Activated T-cell treated with anti-CD3 and anti-CD28 coated beads for 4 hours (primary cell): Measurements from ENCODE around the gene TM2D1.

Experiments
- DNase-seq: peaks from one replicate; pipeline ENCODE4 v3.0.0-alpha.2; 2020

Gene TM2D1

GRCh38 chr1:61642475-61643232 lies 82.3 kb downstream of the TM2D1 start:
- no peak for DNase-seq

GRCh38 chr1:61641578-61642336 lies 83.2 kb downstream of the TM2D1 start:
- DNase-seq: peak; percentile 52

GRCh38 chr1:61640531-61641530 lies 84.1 kb downstream of the TM2D1 start:
- DNase-seq: no peak

DNA sequence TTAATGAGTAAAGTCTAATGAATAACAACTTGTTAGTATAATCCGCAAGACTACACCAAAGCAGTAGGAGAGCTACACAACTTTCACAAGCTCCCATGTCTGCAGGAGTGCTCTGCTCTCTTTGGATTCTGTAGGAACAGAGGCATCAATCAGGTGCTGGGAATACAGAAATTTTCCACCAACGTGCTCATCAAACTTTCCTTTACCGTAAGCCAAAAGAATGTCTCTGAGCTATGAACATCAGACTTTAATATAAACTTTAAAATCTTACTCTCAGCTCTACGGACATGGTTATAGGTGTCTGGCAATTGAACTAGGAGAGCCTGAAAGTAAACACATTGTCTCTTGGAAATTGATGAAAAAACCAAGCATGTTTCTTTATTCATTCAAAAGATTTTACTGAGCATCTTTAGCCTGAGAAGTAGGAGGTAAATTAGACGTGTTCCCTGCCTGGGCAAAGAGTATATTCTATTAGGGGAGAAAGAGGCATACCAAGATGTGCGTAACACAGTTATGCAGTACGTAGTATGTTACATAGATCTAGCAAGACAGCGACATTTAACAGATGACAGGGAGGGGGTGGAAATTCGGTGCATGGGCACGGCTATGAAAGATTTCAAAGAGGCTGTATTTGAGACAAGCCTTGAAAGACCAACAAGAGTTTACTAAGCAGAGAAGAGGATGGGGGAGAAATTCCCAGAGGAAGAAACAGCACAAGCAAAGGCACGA lies 85.2 kb downstream of the TM2D1 start:
- DNase-seq: no peak

GRCh38 chr1:61638911-61639605 lies 85.9 kb downstream of the TM2D1 start:
- DNase-seq: no peak

GRCh38 chr1:61638296-61638695 lies 86.6 kb downstream of the TM2D1 start:
- DNase-seq: no peak

- no peak for DNase-seq
These were observed 87.5 kb downstream of the TM2D1 start for GRCh38 chr1:61637470-61637869.

GRCh38 chr1:61636814-61637213 lies 88.1 kb downstream of the TM2D1 start:
- no peak for DNase-seq

DNA sequence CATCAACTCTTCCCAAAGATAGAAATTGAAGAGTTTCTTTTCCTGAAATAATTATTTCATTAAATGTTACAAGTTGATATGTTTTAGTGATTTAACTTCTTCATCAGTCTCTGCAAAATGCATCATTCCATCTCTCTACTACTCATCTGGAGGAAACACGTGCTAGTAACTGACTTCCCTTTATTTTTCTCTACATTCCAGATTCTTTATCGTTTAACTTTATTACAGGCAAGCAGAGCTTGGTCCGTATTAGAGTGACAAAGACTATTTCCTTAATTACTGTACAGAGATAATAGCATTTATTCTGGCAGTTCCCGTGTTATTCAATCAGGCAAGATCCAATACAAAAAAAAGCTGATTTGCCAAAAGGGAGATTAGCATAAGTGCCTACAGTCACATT lies 88.6 kb downstream of the TM2D1 start:
- no peak for DNase-seq

DNA sequence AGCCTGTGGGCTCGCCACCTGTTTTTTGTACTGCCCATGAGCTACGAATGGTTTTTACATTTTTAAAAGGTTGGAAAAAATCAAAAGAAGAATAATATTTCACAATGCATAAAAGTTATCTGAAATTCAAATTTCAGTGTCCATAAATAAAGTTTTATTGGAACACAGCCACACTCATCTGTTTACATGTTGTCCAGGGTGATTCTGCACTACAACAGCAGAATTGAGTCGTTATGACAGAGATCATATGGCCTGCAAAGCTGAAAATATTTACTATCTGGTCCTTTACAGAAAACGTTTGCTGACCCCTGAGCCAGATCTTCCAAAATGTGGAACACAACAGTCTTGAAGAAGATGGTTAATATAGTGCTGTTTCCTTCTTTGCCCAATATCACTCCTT lies 89.4 kb downstream of the TM2D1 start:
- no peak for DNase-seq

- DNase-seq: no peak
These were observed 93.5 kb downstream of the TM2D1 start for GRCh38 chr1:61631436-61631835.
